HG03575 (cell line): ENCODE data around the gene ARG2.

Source experiments
- ATAC-seq: cut with Tn5 transposase; IDR thresholded peaks from one replicate; pipeline ENCODE4 v1.9.1; 2021; ENCODE audit not compliant: unreplicated experiment, insufficient number of reproducible peaks, low FRiP score; ENCODE audit errors: extremely low read depth

Gene ARG2

GRCh38 chr14:67627519-67627918, 7.8 kb downstream of the ARG2 start:
- ATAC-seq: no peak

- no peak for ATAC-seq
Measured at GRCh38 chr14:67630186-67630585, 10.5 kb downstream of the ARG2 start.

DNA sequence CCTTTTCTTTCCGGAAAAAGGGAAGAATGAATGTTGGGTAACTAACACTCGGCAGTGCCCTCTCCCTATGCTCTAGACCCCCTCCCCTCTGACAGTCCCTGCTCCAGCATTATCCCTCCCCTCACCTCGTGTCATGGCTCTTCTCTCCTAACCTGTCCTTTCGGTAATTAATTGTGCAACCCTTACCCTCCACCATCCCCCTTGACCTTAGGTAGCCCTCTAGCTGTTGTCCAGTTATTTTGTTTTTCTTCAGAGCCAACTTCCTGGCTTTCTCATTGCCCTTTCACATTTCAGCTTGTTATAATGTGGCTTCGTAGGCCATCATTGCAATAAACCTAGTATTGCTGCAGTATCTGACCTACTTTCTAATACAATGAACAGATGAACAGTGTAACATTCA, 11.2 kb downstream of the ARG2 start:
- ATAC-seq: no peak

DNA sequence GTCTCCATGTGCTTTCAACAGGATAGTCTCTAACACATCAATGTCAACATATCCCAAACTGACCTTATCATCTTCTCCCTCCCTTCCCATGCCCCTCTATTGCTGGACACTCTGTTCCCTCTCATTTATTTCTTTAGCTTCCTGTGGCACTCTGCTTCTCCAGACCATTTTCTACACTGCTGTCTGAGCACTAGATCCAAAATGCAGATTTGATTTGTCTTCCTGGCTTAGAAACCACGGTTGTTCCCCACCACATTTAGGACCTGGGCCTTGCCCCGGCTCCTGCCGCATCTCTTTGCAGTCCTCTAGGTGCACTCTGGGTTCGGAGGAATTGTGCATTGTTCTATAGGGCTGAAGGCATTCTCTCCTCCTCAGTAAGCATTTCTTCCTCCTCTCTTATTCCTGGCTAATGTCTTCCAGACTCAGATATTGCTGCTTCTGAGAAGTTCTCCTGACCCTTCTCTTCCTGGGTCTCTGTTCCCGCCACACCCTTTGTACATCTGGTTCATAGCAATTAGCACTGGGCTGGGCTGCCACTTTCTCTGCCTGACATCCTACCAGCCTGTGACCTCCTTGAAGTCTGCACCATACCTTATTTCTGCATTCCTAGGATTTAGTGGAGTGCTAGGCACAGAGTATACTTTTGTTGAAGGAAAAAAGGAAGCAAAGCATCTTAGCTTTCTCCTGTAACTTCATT, 13.9 kb downstream of the ARG2 start:
- no peak for ATAC-seq

DNA sequence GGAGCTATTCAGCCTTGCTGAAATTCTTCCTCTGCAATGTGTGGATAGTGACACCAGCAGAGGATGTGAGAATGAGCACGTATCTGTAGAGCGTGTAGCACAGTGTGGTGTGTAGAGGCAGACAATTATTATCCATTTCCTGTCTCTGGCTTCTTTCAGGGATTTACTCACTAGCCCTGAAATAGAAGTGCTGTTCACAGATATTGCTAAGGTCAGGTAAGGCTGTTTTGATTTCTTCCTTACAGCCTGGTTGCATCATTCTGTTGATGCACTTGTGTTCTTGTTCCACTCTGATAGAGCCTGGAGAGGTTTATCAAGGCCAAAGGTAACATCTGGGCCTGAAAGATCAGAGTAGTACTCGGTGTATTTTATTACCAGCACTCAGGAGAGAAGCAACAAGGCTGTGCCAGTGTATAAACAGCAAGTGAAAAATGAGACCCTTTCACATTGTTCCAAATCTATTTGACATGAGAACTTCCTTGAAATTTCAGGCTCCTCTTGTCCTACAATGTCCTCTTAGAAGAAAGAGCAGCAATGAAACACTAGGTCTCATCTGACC, 16.7 kb downstream of the ARG2 start:
- ATAC-seq: no peak

- ATAC-seq: no peak
Measured at GRCh38 chr14:67638642-67639041, 18.9 kb downstream of the ARG2 start.

GRCh38 chr14:67641480-67641879, 21.8 kb downstream of the ARG2 start:
- ATAC-seq: no peak

GRCh38 chr14:67641902-67642749, 22.4 kb downstream of the ARG2 start:
- ATAC-seq: no peak

GRCh38 chr14:67643713-67644112, 24.0 kb downstream of the ARG2 start:
- no peak for ATAC-seq

GRCh38 chr14:67644428-67644827, 24.7 kb downstream of the ARG2 start:
- no peak for ATAC-seq

GRCh38 chr14:67645414-67645813, 25.7 kb downstream of the ARG2 start:
- ATAC-seq: no peak

DNA sequence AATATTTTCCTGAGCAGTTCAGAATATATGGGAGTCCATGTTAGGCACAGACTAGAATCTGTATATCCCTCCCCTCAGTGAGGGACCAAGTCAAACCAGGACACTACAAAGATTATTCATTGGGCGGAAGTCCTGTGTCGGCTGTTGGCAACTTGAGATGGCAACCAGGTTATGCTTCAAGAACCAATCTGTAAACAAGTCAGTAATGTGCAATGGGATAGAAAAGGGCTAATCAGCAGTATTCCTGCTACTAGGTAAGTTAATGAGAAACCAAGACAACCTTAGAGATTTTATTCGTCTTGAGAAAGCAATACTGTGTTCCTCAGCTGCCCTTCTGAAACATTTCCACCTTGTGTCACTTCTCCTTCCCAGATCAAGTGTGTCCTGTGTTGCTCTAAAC, 26.4 kb downstream of the ARG2 start:
- ATAC-seq: no peak

DNA sequence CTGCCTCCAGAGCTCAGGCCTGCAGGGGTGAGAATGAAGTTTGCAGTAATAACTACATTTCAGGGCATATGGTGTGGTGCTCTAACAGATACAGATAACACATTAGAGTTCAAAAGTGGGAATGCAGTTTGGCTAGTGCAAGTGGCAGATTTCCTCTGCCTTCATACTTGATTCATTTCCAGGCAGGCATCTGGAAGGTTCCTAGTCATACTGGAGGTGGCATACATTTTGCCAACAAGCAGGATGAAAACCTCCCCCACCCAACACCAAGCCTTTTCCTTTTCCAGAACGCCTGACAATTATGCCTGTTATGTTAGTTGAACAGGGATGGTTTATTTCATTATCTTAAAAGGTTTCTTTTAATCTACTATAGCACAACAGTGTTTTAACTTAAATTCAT, 30.4 kb downstream of the ARG2 start:
- no peak for ATAC-seq

DNA sequence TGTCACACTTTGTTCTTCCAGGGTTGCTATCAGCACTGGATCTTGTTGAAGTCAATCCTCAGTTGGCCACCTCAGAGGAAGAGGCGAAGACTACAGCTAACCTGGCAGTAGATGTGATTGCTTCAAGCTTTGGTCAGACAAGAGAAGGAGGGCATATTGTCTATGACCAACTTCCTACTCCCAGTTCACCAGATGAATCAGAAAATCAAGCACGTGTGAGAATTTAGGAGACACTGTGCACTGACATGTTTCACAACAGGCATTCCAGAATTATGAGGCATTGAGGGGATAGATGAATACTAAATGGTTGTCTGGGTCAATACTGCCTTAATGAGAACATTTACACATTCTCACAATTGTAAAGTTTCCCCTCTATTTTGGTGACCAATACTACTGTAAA, 31.0 kb downstream of the ARG2 start:
- no peak for ATAC-seq

DNA sequence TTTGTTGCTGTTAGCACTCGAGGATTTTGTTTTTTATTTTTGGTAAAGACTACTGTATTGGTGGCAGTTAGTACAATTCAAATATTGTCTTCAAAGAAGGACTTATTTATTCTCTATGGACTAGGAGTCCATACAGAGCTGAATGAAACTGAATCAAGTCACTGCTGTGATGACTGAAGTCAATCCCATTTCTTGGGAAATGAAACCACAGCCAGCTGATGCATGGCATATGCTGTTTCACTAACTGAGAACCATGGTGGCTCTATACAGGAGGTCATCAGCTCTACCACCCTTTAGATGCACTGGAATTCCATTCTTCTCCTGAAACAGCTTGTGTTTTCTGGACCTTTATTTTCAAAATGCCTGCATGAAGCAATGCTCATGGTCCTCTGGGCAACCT, 32.5 kb downstream of the ARG2 start:
- ATAC-seq: no peak

DNA sequence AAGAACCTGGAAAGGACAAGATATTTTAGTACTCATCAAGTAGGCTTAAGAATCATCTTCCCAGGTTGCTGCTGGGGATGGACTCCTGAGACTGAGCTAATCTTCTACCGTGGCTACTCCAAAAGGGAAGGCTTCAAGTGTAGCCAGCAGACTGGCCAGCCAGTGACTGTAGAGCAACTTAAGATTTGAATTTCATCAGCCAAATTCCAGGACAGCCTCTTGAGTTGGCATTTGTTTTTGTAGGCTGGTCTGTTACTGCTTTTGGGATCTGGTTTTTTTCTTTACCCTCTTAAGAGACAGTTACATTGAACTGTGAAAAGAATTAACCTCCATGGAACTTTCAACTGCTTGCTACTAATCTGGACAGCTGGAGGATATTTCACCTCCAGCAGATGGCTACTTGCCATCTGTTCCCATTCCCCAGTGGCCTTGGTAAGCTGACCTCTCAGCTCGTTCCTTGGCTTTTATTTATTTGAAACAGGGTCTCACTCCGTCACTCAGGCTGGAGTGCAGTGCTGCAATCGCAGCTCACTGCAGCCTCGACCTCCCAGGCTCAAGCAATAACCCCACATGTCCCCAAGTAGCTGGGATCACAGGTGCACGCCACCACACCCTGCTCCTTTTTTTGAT, 34.0 kb downstream of the ARG2 start:
- no peak for ATAC-seq

DNA sequence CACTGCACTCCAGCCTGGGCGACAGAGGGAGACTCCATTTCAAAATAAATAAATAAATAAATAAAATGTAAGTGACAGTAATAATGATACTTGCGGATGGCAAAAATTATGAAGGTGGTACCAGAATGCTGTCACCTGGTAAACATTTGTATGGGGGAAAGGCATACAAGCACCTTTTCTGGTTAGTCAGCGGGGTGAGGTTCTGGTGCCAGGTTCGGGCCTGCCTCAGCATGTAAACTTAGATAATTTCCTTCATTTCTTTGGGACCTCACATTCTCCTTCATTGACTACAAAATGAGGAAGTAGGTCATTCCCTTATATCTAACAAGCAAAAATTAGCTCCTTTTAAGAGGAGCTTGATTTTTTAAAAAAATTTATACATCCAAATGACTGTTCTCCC, 43.9 kb downstream of the ARG2 start:
- ATAC-seq: no peak

- no peak for ATAC-seq
Measured at GRCh38 chr14:67665868-67666267, 46.1 kb downstream of the ARG2 start.

GRCh38 chr14:67666750-67667449, 47.2 kb downstream of the ARG2 start:
- no peak for ATAC-seq
